ENCODE data around the gene UBAC2. TPM values are rescaled to one million over a fixed set of nuclear protein-coding genes. Genes with fewer than 3 reads are reported as not detected.

Gene UBAC2
- total and polyA plus RNA-seq, 2 donors (not counting 3 experiments of a cell fraction or from before 2014, with no cell fraction given) = 45.7 to 54.4 TPM

GRCh38 chr13:99339230-99339721 is 138.6 kb downstream of the UBAC2 start:
- ChIA-PET CTCF (interaction anchor here (0.6 to 1.2 kb wide), 3 partner anchors 9 to 106 kb away, joined by 3 read pairs; no protein-coding TSS in a partner anchor), POLR2A (no interaction called here)
- Histone ChIP-seq H3K27me3 (ENCODE audit: control insufficient read depth in 2 of 2, insufficient read depth in 2 of 2, low read length in 2 of 2) (no peaks in the 10 kb centered on the region), H2AFZ (ENCODE audit: low read depth, low read length) (no peak overlapping the region), H3K9me1 (replicated peaks; ENCODE audit: control insufficient read depth, extremely low read depth, insufficient read depth, low read length) (no peaks in the 10 kb centered on the region), H4K20me1 (replicated peaks; ENCODE audit: control insufficient read depth, extremely low read depth, insufficient read depth, low read length) (no peaks in the 10 kb centered on the region), H3K36me3 (ENCODE audit: control insufficient read depth in 2 of 2, extremely low read depth in 1 of 2, insufficient read depth in 2 of 2, low read length in 2 of 2) (peaks cover 0 to 12% of the 10 kb centered on the region in 2 experiments), H3K4me3 (replicated peaks in 1 of 3; ENCODE audit: insufficient read depth in 1 of 3, low read depth in 1 of 3, low read length in 3 of 3) (no peak overlapping the region), H3K4me1 (ENCODE audit: control insufficient read depth, extremely low read depth, insufficient read depth, low read length) (no peaks in the 10 kb centered on the region), H3K79me2 (ENCODE audit: control insufficient read depth, insufficient read depth, low read length) (no peaks in the 10 kb centered on the region), H3K4me2 (ENCODE audit: insufficient read depth, low read length) (no peak overlapping the region), H3K9ac (replicated peaks; ENCODE audit: extremely low read depth, insufficient read depth, low read length) (no peak overlapping the region), H3K9me3 (replicated peaks; ENCODE audit: control insufficient read depth, insufficient read depth, low read length) (no peaks in the 10 kb centered on the region), H3K27ac (ENCODE audit: insufficient read depth, low read depth, low read length) (no peak overlapping the region)
- dilution Hi-C loops (cut with MboI; ENCODE audit: extremely low pct_ligation_motif_present, low sequenced_read_pairs) (no loop called here), intact Hi-C loops (cut with micrococcal nuclease) (no loop called here)
- BruUV-seq (replicated peaks) = no TSS peak
- no peak for FAIRE-seq
- TF ChIP-seq, protein P1, sequence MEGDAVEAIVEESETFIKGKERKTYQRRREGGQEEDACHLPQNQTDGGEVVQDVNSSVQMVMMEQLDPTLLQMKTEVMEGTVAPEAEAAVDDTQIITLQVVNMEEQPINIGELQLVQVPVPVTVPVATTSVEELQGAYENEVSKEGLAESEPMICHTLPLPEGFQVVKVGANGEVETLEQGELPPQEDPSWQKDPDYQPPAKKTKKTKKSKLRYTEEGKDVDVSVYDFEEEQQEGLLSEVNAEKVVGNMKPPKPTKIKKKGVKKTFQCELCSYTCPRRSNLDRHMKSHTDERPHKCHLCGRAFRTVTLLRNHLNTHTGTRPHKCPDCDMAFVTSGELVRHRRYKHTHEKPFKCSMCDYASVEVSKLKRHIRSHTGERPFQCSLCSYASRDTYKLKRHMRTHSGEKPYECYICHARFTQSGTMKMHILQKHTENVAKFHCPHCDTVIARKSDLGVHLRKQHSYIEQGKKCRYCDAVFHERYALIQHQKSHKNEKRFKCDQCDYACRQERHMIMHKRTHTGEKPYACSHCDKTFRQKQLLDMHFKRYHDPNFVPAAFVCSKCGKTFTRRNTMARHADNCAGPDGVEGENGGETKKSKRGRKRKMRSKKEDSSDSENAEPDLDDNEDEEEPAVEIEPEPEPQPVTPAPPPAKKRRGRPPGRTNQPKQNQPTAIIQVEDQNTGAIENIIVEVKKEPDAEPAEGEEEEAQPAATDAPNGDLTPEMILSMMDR (IDR thresholded peaks at IDR 0.05; ENCODE audit: extremely low read depth in 1 of 2, insufficient read depth in 1 of 2, low read depth in 1 of 2, low read length in 2 of 2) = no peak
- TF ChIP-seq EZH2 (IDR thresholded peaks at IDR 0.05; ENCODE audit: borderline replicate concordance, low read depth, low read length, severe bottlenecking) (no peak), POLR2A (IDR thresholded peaks at IDR 0.05; ENCODE audit: low read depth, low read length) (no peak), FOS (IDR thresholded peaks at IDR 0.05; ENCODE audit: borderline replicate concordance, insufficient read depth, low read length) (no peak), GATA2 (IDR thresholded peaks at IDR 0.05; ENCODE audit: insufficient read depth, insufficient read length, low read depth, low read length) (no peak), JUN (IDR thresholded peaks at IDR 0.05; ENCODE audit: borderline replicate concordance, insufficient read depth, insufficient read length, low read depth) (no peak), POLR2AphosphoS5 (IDR thresholded peaks at IDR 0.05; ENCODE audit: insufficient read depth, low read depth, low read length) (no peak), MYC (IDR thresholded peaks at IDR 0.05; ENCODE audit: low read depth, low read length) (no peak)
- TF ChIP-seq, protein P2, sequence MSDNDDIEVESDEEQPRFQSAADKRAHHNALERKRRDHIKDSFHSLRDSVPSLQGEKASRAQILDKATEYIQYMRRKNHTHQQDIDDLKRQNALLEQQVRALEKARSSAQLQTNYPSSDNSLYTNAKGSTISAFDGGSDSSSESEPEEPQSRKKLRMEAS (IDR thresholded peaks at IDR 0.05; ENCODE audit: insufficient read depth, insufficient read length) = no peak
- no peak for DNase-seq (ENCODE audit: low read depth, low spot score)
